Liver (tissue), 9 donors: ENCODE results near the gene MAGI1. TPM values are rescaled to one million over a fixed set of nuclear protein-coding genes. Genes with fewer than 3 reads are reported as not detected.
A peak's percentile ranks its signal among the peaks of the same experiment; 100 is the strongest.

ENCODE experiments used
- DNase-seq: peaks from one replicate; pipeline ENCODE4 v3.0.0-alpha.2; 2017; ENCODE audit warnings: low spot score
- H3K27ac ChIP-seq, 2 donors: one replicate each; pipeline ENCODE4 v1.7.0; 2013; ENCODE audit warnings: inconsistent platforms in 2 of 2, low read length in 2 of 2, control low read depth in 1 of 2, low read depth in 1 of 2, mild to moderate bottlenecking in 1 of 2
- H3K27me3 ChIP-seq, 4 donors: one replicate each; pipeline versions ENCODE4 v1.6.1 to v1.7.0; 2013; ENCODE audit warnings: low read length in 3 of 4, inconsistent platforms in 1 of 4, mild to moderate bottlenecking in 1 of 4, moderate library complexity in 1 of 4; ENCODE audit not compliant: control insufficient read depth in 4 of 4, insufficient read depth in 4 of 4
- H3K36me3 ChIP-seq, 4 donors: one replicate each; pipeline versions ENCODE4 v1.6.1 to v1.7.0; 2013; ENCODE audit warnings: low read length in 3 of 4, mild to moderate bottlenecking in 3 of 4, low read depth in 1 of 4, moderate library complexity in 1 of 4; ENCODE audit not compliant: control insufficient read depth in 4 of 4, insufficient read depth in 3 of 4
- H3K4me1 ChIP-seq, 4 donors: one replicate each; pipeline versions ENCODE4 v1.6.1 to v1.7.0; 2013; ENCODE audit warnings: low read length in 3 of 4, mild to moderate bottlenecking in 3 of 4, moderate library complexity in 1 of 4; ENCODE audit not compliant: control insufficient read depth in 4 of 4, insufficient read depth in 4 of 4
- H3K4me3 ChIP-seq, 3 donors: one replicate each; pipeline versions ENCODE4 v1.6.1 to v1.7.0; 2013; ENCODE audit warnings: low read length in 3 of 3, control low read depth in 1 of 3, low read depth in 1 of 3, mild to moderate bottlenecking in 1 of 3
- H3K9ac ChIP-seq, 2 donors: one replicate each; pipeline ENCODE4 v1.7.0; 2013; ENCODE audit warnings: low read length in 2 of 2, mild to moderate bottlenecking in 2 of 2, moderate library complexity in 2 of 2, control low read depth in 1 of 2, low read depth in 1 of 2
- H3K9me3 ChIP-seq, 4 donors: one replicate each; pipeline versions ENCODE4 v1.6.1 to v1.7.0; 2013; ENCODE audit warnings: low read length in 3 of 4; ENCODE audit not compliant: control insufficient read depth in 4 of 4
- EGR1 ChIP-seq, 2 donors: IDR thresholded peaks; 2 replicates each; pipeline ENCODE4 v1.6.1; 2016 to 2018; ENCODE audit warnings: antibody characterized with exemption in 2 of 2, low read depth in 2 of 2
- FOXA1 ChIP-seq: IDR thresholded peaks from 2 replicates; pipeline ENCODE4 v1.6.1; 2016; ENCODE audit warnings: antibody characterized with exemption
- FOXA2 ChIP-seq: IDR thresholded peaks from 2 replicates; pipeline ENCODE4 v1.6.1; 2016; ENCODE audit warnings: antibody characterized with exemption
- GABPA ChIP-seq, 2 donors: IDR thresholded peaks in 1 of 2; conservative IDR thresholded peaks in 1 of 2; 2 replicates each; pipeline ENCODE4 v1.6.1; 2016; ENCODE audit warnings: antibody characterized with exemption in 2 of 2, mild to moderate bottlenecking in 1 of 2, moderate library complexity in 1 of 2
- HNF4A ChIP-seq, 2 donors: conservative IDR thresholded peaks; 2 replicates each; pipeline ENCODE4 v1.6.1; 2016; ENCODE audit warnings: antibody characterized with exemption in 2 of 2, mild to moderate bottlenecking in 2 of 2
- JUND ChIP-seq, 2 donors: IDR thresholded peaks; 2 replicates each; pipeline ENCODE4 v1.6.1; 2016; ENCODE audit warnings: antibody characterized with exemption in 2 of 2
- MAX ChIP-seq: IDR thresholded peaks from 2 replicates; pipeline ENCODE4 v1.6.1; 2016; ENCODE audit warnings: antibody characterized with exemption
- NR2F2 ChIP-seq: IDR thresholded peaks from 2 replicates; pipeline ENCODE4 v1.6.1; 2016; ENCODE audit warnings: antibody characterized with exemption
- RAD21 ChIP-seq, 2 donors: IDR thresholded peaks; 2 replicates each; pipeline ENCODE4 v1.6.1; 2016; ENCODE audit warnings: antibody characterized with exemption in 2 of 2, mild to moderate bottlenecking in 2 of 2
- REST ChIP-seq: IDR thresholded peaks from 2 replicates; pipeline ENCODE4 v1.6.1; 2016; ENCODE audit warnings: antibody characterized with exemption, mild to moderate bottlenecking
- RXRA ChIP-seq, 2 donors: IDR thresholded peaks; 2 replicates each; pipeline ENCODE4 v1.6.1; 2017 to 2018; ENCODE audit warnings: antibody characterized with exemption in 2 of 2, mild to moderate bottlenecking in 1 of 2
- SP1 ChIP-seq: IDR thresholded peaks from 2 replicates; pipeline ENCODE4 v1.6.1; 2018; ENCODE audit warnings: antibody characterized with exemption, mild to moderate bottlenecking
- TAF1 ChIP-seq: conservative IDR thresholded peaks from 2 replicates; pipeline ENCODE4 v1.6.1; 2016; ENCODE audit warnings: antibody characterized with exemption, mild to moderate bottlenecking
- YY1 ChIP-seq: IDR thresholded peaks from 2 replicates; pipeline ENCODE4 v1.6.1; 2016; ENCODE audit warnings: antibody characterized with exemption, mild to moderate bottlenecking
- WGBS: extraction: QIAGEN DNeasy Blood & Tissue Kit; methylation state at CpG from one replicate; pipeline ENCODE4 v1.1.7; 2013; 5-methylcytosine and 5-hydroxymethylcytosine counted together
- polyA plus RNA-seq, 2 donors: library from polyadenylated mRNA; stranded (reverse) in 1 of 2; unstranded in 1 of 2; fragments of 200-250 nt in 1 of 2; fragments of >200 nt in 1 of 2; fragmentation: Nextera tagmentation in 1 of 2; extraction: Ambion mirVana in 1 of 2; gene quantifications; one replicate each; pipeline versions ENCODE4 v1.2.1 to v1.2.3, GENCODE V29; 2013 to 2015
- total RNA-seq, 2 donors: library from RNA; depleted of rRNA; stranded (reverse); fragments of >200 nt; gene quantifications; one replicate each; pipeline ENCODE4 v1.2.3, GENCODE V29; 2014
- TF ChIP-seq, protein P1 (sequence below): fragments of 150-350 bp; IDR thresholded peaks from 2 replicates; pipeline ENCODE4 v1.5.1; 2017; ENCODE audit warnings: improper control_type of control experiment, low read depth, low read length; ENCODE audit not compliant: missing input control
- TF ChIP-seq, protein P2 (sequence below): IDR thresholded peaks from 2 replicates; pipeline ENCODE4 v1.6.1; 2016; ENCODE audit warnings: antibody characterized with exemption
- donor health status: healthy.
- donor health status: healthy.
- donor health status: healthy.
- donor health status: healthy.
- donor health status: healthy.

The MAGI1 gene
- total and polyA plus RNA-seq, 4 donors = 9.6 to 68.8 (median 14.0) TPM

- H3K36me3 ChIP-seq = peaks cover 0 to 13% (median 7%) of the 10 kb centered on the region in 4 donors
- H3K27me3 ChIP-seq = no peaks in the 10 kb centered on the region
- no peaks in the 10 kb centered on the region for H3K9me3 ChIP-seq
- no peak for DNase-seq
- TF ChIP-seq MAX (no peak), EGR1 (IDR thresholded peaks at IDR 0.05; ENCODE audit: low read depth in 2 of 2) (no peak)
- TF ChIP-seq, protein P1, sequence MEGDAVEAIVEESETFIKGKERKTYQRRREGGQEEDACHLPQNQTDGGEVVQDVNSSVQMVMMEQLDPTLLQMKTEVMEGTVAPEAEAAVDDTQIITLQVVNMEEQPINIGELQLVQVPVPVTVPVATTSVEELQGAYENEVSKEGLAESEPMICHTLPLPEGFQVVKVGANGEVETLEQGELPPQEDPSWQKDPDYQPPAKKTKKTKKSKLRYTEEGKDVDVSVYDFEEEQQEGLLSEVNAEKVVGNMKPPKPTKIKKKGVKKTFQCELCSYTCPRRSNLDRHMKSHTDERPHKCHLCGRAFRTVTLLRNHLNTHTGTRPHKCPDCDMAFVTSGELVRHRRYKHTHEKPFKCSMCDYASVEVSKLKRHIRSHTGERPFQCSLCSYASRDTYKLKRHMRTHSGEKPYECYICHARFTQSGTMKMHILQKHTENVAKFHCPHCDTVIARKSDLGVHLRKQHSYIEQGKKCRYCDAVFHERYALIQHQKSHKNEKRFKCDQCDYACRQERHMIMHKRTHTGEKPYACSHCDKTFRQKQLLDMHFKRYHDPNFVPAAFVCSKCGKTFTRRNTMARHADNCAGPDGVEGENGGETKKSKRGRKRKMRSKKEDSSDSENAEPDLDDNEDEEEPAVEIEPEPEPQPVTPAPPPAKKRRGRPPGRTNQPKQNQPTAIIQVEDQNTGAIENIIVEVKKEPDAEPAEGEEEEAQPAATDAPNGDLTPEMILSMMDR = no peak
- H3K27ac ChIP-seq = no peak overlapping the region
- 89% methylated on average over 3 of the region's 3 CpGs for WGBS
- H3K4me1 ChIP-seq = no peaks in the 10 kb centered on the region
- H3K4me3 ChIP-seq = no peak overlapping the region
- no peak overlapping the region for H3K9ac ChIP-seq
Measured at GRCh38 chr3:65438096-65438495, 600.6 kb downstream of the MAGI1 start.

DNA sequence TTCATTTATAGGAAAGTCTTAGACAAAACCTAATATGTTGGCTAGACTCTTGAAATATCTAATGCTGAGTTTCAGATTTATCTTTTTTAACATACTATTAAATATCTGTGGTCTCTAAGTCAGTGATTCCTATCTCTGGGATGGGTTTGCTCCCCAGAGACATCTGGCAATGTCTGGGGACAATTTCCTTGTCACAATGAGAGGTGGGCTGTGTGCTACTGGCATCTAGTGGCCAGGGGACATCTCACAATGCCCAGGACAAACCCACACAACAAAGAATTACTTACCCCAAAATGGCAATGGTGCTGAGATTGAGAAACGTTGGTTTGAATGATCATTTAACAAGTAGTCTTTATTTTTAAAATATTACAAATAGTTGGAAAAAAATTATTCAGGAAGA lies 602.1 kb downstream of the MAGI1 start:
- Histone ChIP-seq H3K27me3 (no peaks in the 10 kb centered on the region), H3K36me3 (peaks cover 0 to 11% (median 9%) of the 10 kb centered on the region in 4 donors), H3K9ac (no peak overlapping the region), H3K9me3 (no peaks in the 10 kb centered on the region), H3K4me3 (no peak overlapping the region), H3K27ac (no peak overlapping the region), H3K4me1 (no peaks in the 10 kb centered on the region)
- 79% methylated on average over 1 of the region's 1 CpG for WGBS
- peak; percentile 61 to 72 for TF ChIP-seq RAD21 (IDR thresholded peaks at IDR 0.05)
- TF ChIP-seq RXRA (IDR thresholded peaks at IDR 0.05) = no peak
- TF ChIP-seq, protein P1 = peak; percentile 21
- TF ChIP-seq, protein P2, sequence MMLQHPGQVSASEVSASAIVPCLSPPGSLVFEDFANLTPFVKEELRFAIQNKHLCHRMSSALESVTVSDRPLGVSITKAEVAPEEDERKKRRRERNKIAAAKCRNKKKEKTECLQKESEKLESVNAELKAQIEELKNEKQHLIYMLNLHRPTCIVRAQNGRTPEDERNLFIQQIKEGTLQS = no peak
- no peak for DNase-seq

GRCh38 chr3:65433480-65433879 lies 605.2 kb downstream of the MAGI1 start:
- TF ChIP-seq JUND (IDR thresholded peaks at IDR 0.05) = no peak
- no peak for TF ChIP-seq EGR1 (IDR thresholded peaks at IDR 0.05; ENCODE audit: low read depth in 2 of 2)
- TF ChIP-seq YY1 = no peak
- TF ChIP-seq HNF4A (conservative IDR thresholded peaks at IDR 0.05) = no peak
- no peak for TF ChIP-seq RXRA (IDR thresholded peaks at IDR 0.05)
- no peak for TF ChIP-seq NR2F2
- TF ChIP-seq REST = no peak
- no peak for TF ChIP-seq FOXA1
- TF ChIP-seq FOXA2 = no peak
- TF ChIP-seq MAX = no peak
- TF ChIP-seq RAD21 (IDR thresholded peaks at IDR 0.05) = no peak
- no peak for TF ChIP-seq GABPA (IDR thresholded peaks at IDR 0.05 in 1 of 2, conservative IDR thresholded peaks at IDR 0.05 in 1 of 2)
- TF ChIP-seq, protein P2 = no peak
- TF ChIP-seq, protein P1 = no peak
- no peak for TF ChIP-seq SP1
- TF ChIP-seq TAF1 = no peak
- Histone ChIP-seq H3K27ac (no peak overlapping the region), H3K9me3 (no peaks in the 10 kb centered on the region), H3K27me3 (no peaks in the 10 kb centered on the region), H3K4me3 (no peak overlapping the region), H3K4me1 (no peaks in the 10 kb centered on the region), H3K36me3 (peaks cover 2 to 23% (median 21%) of the 10 kb centered on the region in 4 donors), H3K9ac (no peak overlapping the region)
- DNase-seq = no peak
- WGBS = 96% methylated on average over 5 of the region's 5 CpGs
